HEK293 (cell line): ENCODE measurements around the gene C17orf67.

Experiments used
- CTCF ChIA-PET: fragments of 350-600 bp; formaldehyde crosslinking; extraction: SDS; loops from one replicate; lab custom pipeline; 2021; ENCODE audit warnings: antibody characterized with exemption; lab: Yijun Ruan, JAX
- POLR2A ChIA-PET: fragments of 300-600 bp; formaldehyde crosslinking; extraction: SDS; loops from one replicate; lab custom pipeline; 2020; ENCODE audit warnings: antibody characterized with exemption, inconsistent platforms; lab: Yijun Ruan, JAX
- H3K27ac ChIP-seq: fragments of 200-500 bp; sonication (Bioruptor generic); 2 replicates; pipeline ENCODE4 v1.5.1; 2014; ENCODE audit warnings: low read depth, low read length, control low read depth, inconsistent platforms; ENCODE audit errors: extremely low read depth
- H3K36me3 ChIP-seq, 2 experiments: fragments of 200-500 bp in 1 of 2; sonication (Bioruptor generic) in 1 of 2; 1 replicate in 1 of 2; 2 replicates in 1 of 2; pipeline ENCODE4 v1.5.1; 2014 to 2017; ENCODE audit warnings: inconsistent platforms in 2 of 2, low read length in 2 of 2; ENCODE audit not compliant: control insufficient read depth in 2 of 2, insufficient read depth in 1 of 2
- H3K4me1 ChIP-seq: fragments of 200-500 bp; sonication (Bioruptor generic); 2 replicates; pipeline ENCODE4 v1.5.1; 2014; ENCODE audit warnings: mild to moderate bottlenecking, low read length, inconsistent platforms; ENCODE audit not compliant: control insufficient read depth, insufficient read depth
- H3K4me3 ChIP-seq: 2 replicates; pipeline ENCODE4 v1.5.1; 2011; ENCODE audit warnings: low read depth, mild to moderate bottlenecking, control low read depth, low read length, moderate library complexity
- H3K9me3 ChIP-seq: fragments of 200-500 bp; sonication (Bioruptor generic); 2 replicates; pipeline ENCODE4 v1.5.1; 2014; ENCODE audit warnings: low read depth, low read length, inconsistent platforms; ENCODE audit not compliant: control insufficient read depth, insufficient read depth
- BCL11A ChIP-seq: fragments of 450-650 bp; formaldehyde crosslinking; IDR thresholded peaks from 2 replicates; pipeline ENCODE4 v1.5.1; 2016; ENCODE audit warnings: low read depth, missing biosample characterization, missing genetic modification characterization
- HOXD13 ChIP-seq: sonication (generic); formaldehyde crosslinking; IDR thresholded peaks from 2 replicates; pipeline ENCODE4 v1.8.0; 2022; ENCODE audit warnings: missing genetic modification reagents, borderline replicate concordance
- KLF1 ChIP-seq: fragments of 450-650 bp; formaldehyde crosslinking; IDR thresholded peaks from 2 replicates; pipeline ENCODE4 v1.5.1; 2016; ENCODE audit warnings: missing biosample characterization, missing genetic modification characterization
- KLF16 ChIP-seq: fragments of 450-650 bp; formaldehyde crosslinking; IDR thresholded peaks from 2 replicates; pipeline ENCODE4 v1.5.1; 2017; ENCODE audit warnings: missing biosample characterization, missing genetic modification characterization
- MZF1 ChIP-seq: fragments of 450-650 bp; formaldehyde crosslinking; IDR thresholded peaks from 2 replicates; pipeline ENCODE4 v1.5.1; 2017; ENCODE audit warnings: missing biosample characterization, missing genetic modification characterization, borderline replicate concordance
- PRDM4 ChIP-seq: fragments of 450-650 bp; formaldehyde crosslinking; IDR thresholded peaks from 2 replicates; pipeline ENCODE4 v1.5.1; 2017; ENCODE audit warnings: missing biosample characterization, missing genetic modification characterization
- SP3 ChIP-seq: fragments of 450-650 bp; formaldehyde crosslinking; IDR thresholded peaks from 2 replicates; pipeline ENCODE4 v1.5.1; 2016; ENCODE audit warnings: missing biosample characterization, missing genetic modification characterization
- YY1 ChIP-seq: fragments of 450-650 bp; formaldehyde crosslinking; IDR thresholded peaks from 2 replicates; pipeline ENCODE4 v1.5.1; 2018; ENCODE audit warnings: missing biosample characterization, missing genetic modification characterization
- ZBTB11 ChIP-seq: fragments of 450-650 bp; formaldehyde crosslinking; conservative IDR thresholded peaks from 2 replicates; pipeline ENCODE4 v1.5.1; 2016; ENCODE audit warnings: low read depth, missing biosample characterization, missing genetic modification characterization
- ZFHX2 ChIP-seq: fragments of 450-650 bp; formaldehyde crosslinking; conservative IDR thresholded peaks from 2 replicates; pipeline ENCODE4 v1.5.1; 2016; ENCODE audit warnings: missing biosample characterization, missing genetic modification characterization
- ZFP37 ChIP-seq: fragments of 450-650 bp; formaldehyde crosslinking; IDR thresholded peaks from 2 replicates; pipeline ENCODE4 v1.5.1; 2016; ENCODE audit warnings: missing biosample characterization, missing genetic modification characterization
- ZNF10 ChIP-seq: fragments of 450-650 bp; formaldehyde crosslinking; IDR thresholded peaks from 2 replicates; pipeline ENCODE4 v1.5.1; 2017; ENCODE audit warnings: missing biosample characterization, missing genetic modification characterization
- ZNF112 ChIP-seq: fragments of 450-650 bp; formaldehyde crosslinking; IDR thresholded peaks from 2 replicates; pipeline ENCODE4 v1.5.0; 2017; ENCODE audit warnings: missing biosample characterization, missing genetic modification characterization
- ZNF140 ChIP-seq: fragments of 450-650 bp; formaldehyde crosslinking; IDR thresholded peaks from 2 replicates; pipeline ENCODE4 v1.5.1; 2016; ENCODE audit warnings: missing biosample characterization, missing genetic modification characterization
- ZNF148 ChIP-seq: fragments of 450-650 bp; formaldehyde crosslinking; IDR thresholded peaks from 2 replicates; pipeline ENCODE4 v1.5.0; 2017; ENCODE audit warnings: missing biosample characterization, missing genetic modification characterization, borderline replicate concordance
- ZNF19 ChIP-seq: fragments of 450-650 bp; formaldehyde crosslinking; IDR thresholded peaks from 2 replicates; pipeline ENCODE4; 2016; ENCODE audit warnings: missing biosample characterization, missing genetic modification characterization, low read depth
- ZNF223 ChIP-seq: fragments of 450-650 bp; formaldehyde crosslinking; IDR thresholded peaks from 2 replicates; pipeline ENCODE4 v1.5.1; 2016; ENCODE audit warnings: missing biosample characterization, missing genetic modification characterization
- ZNF248 ChIP-seq: fragments of 450-650 bp; formaldehyde crosslinking; IDR thresholded peaks from 2 replicates; pipeline ENCODE4 v1.5.1; 2017; ENCODE audit warnings: missing biosample characterization, missing genetic modification characterization
- ZNF324 ChIP-seq: fragments of 450-650 bp; formaldehyde crosslinking; IDR thresholded peaks from 2 replicates; pipeline ENCODE4 v1.5.1; 2016; ENCODE audit warnings: missing biosample characterization, missing genetic modification characterization
- ZNF335 ChIP-seq: fragments of 450-650 bp; formaldehyde crosslinking; conservative IDR thresholded peaks from 2 replicates; pipeline ENCODE4 v1.5.1; 2016; ENCODE audit warnings: missing biosample characterization, missing genetic modification characterization
- ZNF449 ChIP-seq: fragments of 450-650 bp; formaldehyde crosslinking; IDR thresholded peaks from 2 replicates; pipeline ENCODE4 v1.5.1; 2017; ENCODE audit warnings: missing biosample characterization, mild to moderate bottlenecking, missing genetic modification characterization, moderate library complexity
- ZNF768 ChIP-seq: fragments of 450-650 bp; formaldehyde crosslinking; IDR thresholded peaks from 2 replicates; pipeline ENCODE4 v1.5.1; 2018; ENCODE audit warnings: missing biosample characterization, mild to moderate bottlenecking, missing genetic modification characterization
- ZNF776 ChIP-seq: fragments of 450-650 bp; formaldehyde crosslinking; IDR thresholded peaks from 2 replicates; pipeline ENCODE4 v1.5.0; 2017; ENCODE audit warnings: missing biosample characterization, missing genetic modification characterization, borderline replicate concordance
- TF ChIP-seq, protein P1 (sequence below): fragments of 450-650 bp; formaldehyde crosslinking; IDR thresholded peaks from 2 replicates; pipeline ENCODE4 v1.5.1; 2016; ENCODE audit warnings: missing biosample characterization, missing genetic modification characterization

C17orf67 gene

DNA sequence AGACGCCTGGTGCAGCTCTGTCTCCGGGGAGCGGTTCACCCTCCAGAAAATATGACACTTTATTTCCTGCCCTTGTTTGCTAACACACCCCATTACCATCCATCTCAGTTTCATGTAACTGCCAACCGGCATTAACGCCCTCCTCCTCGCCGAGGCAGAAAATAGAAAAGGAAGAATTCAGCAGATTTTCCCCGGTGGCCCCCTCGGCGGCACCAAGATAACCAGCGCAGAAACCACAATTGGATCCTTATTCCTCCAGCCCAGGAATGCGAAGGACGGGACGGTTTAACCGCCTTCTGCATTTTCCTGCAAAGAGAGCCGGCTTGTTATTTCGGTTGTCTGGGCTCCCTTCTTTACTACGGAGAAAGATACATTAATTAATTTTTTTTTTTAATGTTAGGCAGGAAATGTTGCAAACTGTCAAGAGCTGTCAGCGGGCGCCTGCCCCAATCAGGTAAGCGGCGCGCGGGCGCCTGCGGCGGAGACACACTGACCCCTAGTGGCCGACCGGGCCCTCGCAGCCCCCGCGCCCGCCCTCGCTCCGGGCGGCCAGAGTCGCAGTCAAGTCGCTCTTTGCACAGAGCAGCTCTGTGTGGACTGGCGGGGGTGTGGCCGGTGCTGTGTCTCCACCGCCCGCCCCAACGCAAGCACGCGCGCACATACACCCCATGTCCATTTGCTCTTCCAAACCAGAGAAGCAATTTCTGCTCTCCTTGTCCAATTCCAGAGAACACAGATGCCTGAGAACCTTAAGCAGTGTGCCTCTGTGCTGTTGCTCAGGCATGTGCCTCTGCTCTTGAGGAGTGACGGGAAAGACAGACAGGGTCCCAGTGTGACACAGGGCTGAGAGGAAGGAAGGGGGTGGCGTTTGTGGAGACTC lies 53.6 kb downstream of the C17orf67 start (continued):
- no peak for TF ChIP-seq ZBTB11 (tag by site-specific recombination)
- TF ChIP-seq ZNF223 (tag by site-specific recombination), result no peak
- TF ChIP-seq KLF16, result peak; percentile 59; the same call in 1 of the 2 replicates
- peak; percentile 88 for TF ChIP-seq ZNF335 (tag by site-specific recombination)
- TF ChIP-seq ZNF248 (tag by site-specific recombination), result no peak
- peak; percentile 66 for TF ChIP-seq KLF1 (tag by site-specific recombination)
- TF ChIP-seq SP3 (tag by site-specific recombination), result peak; percentile 31; the same call in 1 of the 2 replicates
- TF ChIP-seq MZF1 (tag by site-specific recombination), result no peak
- no peak for TF ChIP-seq ZNF776 (tag by site-specific recombination)
- TF ChIP-seq BCL11A (tag by site-specific recombination), result no peak
- no peak for TF ChIP-seq ZNF148 (tag by site-specific recombination)
- no peak for TF ChIP-seq HOXD13

GRCh38 chr17:56779322-56779721 lies 54.4 kb downstream of the C17orf67 start:
- Histone ChIP-seq H3K4me1 (no peaks in the 10 kb centered on the region; the same call in 1 of the 2 replicates), H3K4me3 (no peak overlapping the region), H3K36me3 (no peaks in the 10 kb centered on the region), H3K9me3 (no peaks in the 10 kb centered on the region), H3K27ac (no peak overlapping the region)
- ChIA-PET POLR2A (interaction anchor here (0.5 to 1.2 kb wide), 3 partner anchors 9 to 180 kb away, joined by 3 read pairs; no protein-coding TSS in a partner anchor), CTCF (interaction anchor here (0.6 to 4.9 kb wide), 25 partner anchors 8 to 1297 kb away, joined by 3 to 65 read pairs (median 6); partner anchors contain the start of gene NOG)
- TF ChIP-seq, protein P1, sequence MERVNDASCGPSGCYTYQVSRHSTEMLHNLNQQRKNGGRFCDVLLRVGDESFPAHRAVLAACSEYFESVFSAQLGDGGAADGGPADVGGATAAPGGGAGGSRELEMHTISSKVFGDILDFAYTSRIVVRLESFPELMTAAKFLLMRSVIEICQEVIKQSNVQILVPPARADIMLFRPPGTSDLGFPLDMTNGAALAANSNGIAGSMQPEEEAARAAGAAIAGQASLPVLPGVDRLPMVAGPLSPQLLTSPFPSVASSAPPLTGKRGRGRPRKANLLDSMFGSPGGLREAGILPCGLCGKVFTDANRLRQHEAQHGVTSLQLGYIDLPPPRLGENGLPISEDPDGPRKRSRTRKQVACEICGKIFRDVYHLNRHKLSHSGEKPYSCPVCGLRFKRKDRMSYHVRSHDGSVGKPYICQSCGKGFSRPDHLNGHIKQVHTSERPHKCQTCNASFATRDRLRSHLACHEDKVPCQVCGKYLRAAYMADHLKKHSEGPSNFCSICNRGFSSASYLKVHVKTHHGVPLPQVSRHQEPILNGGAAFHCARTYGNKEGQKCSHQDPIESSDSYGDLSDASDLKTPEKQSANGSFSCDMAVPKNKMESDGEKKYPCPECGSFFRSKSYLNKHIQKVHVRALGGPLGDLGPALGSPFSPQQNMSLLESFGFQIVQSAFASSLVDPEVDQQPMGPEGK, result no peak
- no peak for TF ChIP-seq PRDM4 (tag by site-specific recombination)
- TF ChIP-seq ZNF10 (tag by site-specific recombination), result no peak
- no peak for TF ChIP-seq ZNF449 (tag by site-specific recombination)
- TF ChIP-seq ZFHX2 (tag by site-specific recombination), result no peak
- TF ChIP-seq ZNF112 (tag by site-specific recombination), result no peak
- no peak for TF ChIP-seq ZNF768
- TF ChIP-seq ZNF324, result no peak
- no peak for TF ChIP-seq ZFP37
- no peak for TF ChIP-seq YY1 (tag by site-specific recombination)
- TF ChIP-seq ZNF140 (tag by site-specific recombination), result no peak
- TF ChIP-seq ZNF19 (tag by site-specific recombination), result no peak
